IMR-90 (cell line): Measurements from ENCODE around the gene MED22. TPM values are rescaled to one million over a fixed set of nuclear protein-coding genes. Genes with fewer than 3 reads are reported as not detected.

Experiments
- ATAC-seq: fragments of 200-7000 bp; cut with Tn5 transposase; 2 replicates; pipeline ENCODE4 v1.9.1; 2020; ENCODE audit warnings: low read depth, mild to moderate bottlenecking, moderate library complexity
- BruUV-seq: library from RNA; stranded (reverse); fragments of 400-500 nt; replicated peaks from 2 replicates; lab custom pipeline; 2021; lab: Mats Ljungman, UMichigan
- CTCF ChIA-PET: fragments of 300-600 bp; formaldehyde crosslinking; extraction: SDS; loops from one replicate; lab custom pipeline; 2021; ENCODE audit warnings: antibody characterized with exemption; lab: Yijun Ruan, JAX
- POLR2A ChIA-PET: fragments of 300-600 bp; sonication (Branson Sonifier 250); formaldehyde crosslinking; loops from one replicate; lab custom pipeline; 2022; ENCODE audit warnings: antibody characterized with exemption; ENCODE audit not compliant: unreplicated experiment; lab: Charles Lee
- DNase-seq: peaks from one replicate; pipeline ENCODE4 v3.0.0; 2013
- H2AFZ ChIP-seq: replicated peaks from 2 replicates; pipeline ENCODE3; 2013; ENCODE audit warnings: low read length, mild to moderate bottlenecking; ENCODE audit not compliant: poor library complexity
- H2AK5ac ChIP-seq: 2 replicates; pipeline ENCODE4 v1.6.1; 2013; ENCODE audit warnings: low read depth, low read length, inconsistent platforms
- H2AK9ac ChIP-seq: replicated peaks from 2 replicates; pipeline ENCODE3; 2013; ENCODE audit warnings: mild to moderate bottlenecking, low read depth, low read length, moderate library complexity; ENCODE audit not compliant: poor library complexity
- H2BK120ac ChIP-seq: 2 replicates; pipeline ENCODE4 v1.6.1; 2013; ENCODE audit warnings: low read depth, low read length, inconsistent platforms
- H2BK15ac ChIP-seq: 3 replicates; pipeline ENCODE4 v1.6.1; 2013; ENCODE audit warnings: low read depth, low read length, inconsistent platforms
- H2BK20ac ChIP-seq: 2 replicates; pipeline ENCODE4 v1.6.1; 2013; ENCODE audit warnings: low read depth, mild to moderate bottlenecking, inconsistent platforms, low read length, moderate library complexity
- H2BK5ac ChIP-seq: 2 replicates; pipeline ENCODE4 v1.6.1; 2013; ENCODE audit warnings: mild to moderate bottlenecking, low read depth, low read length, inconsistent platforms; ENCODE audit not compliant: poor library complexity, severe bottlenecking
- H3K14ac ChIP-seq: replicated peaks from 2 replicates; pipeline ENCODE4 v1.6.1; 2013; ENCODE audit warnings: low read depth, low read length, inconsistent platforms
- H3K18ac ChIP-seq: 2 replicates; pipeline ENCODE4 v1.6.1; 2013; ENCODE audit warnings: low read depth, low read length, control low read depth
- H3K23ac ChIP-seq: 2 replicates; pipeline ENCODE4 v1.6.1; 2013; ENCODE audit warnings: low read depth, low read length, inconsistent platforms
- H3K27ac ChIP-seq: 2 replicates; pipeline ENCODE4 v1.5.1; 2013; ENCODE audit warnings: mild to moderate bottlenecking, control low read depth, low read length; ENCODE audit not compliant: insufficient read depth
- H3K27me3 ChIP-seq: 2 replicates; pipeline ENCODE4 v1.6.1; 2013; ENCODE audit warnings: low read length; ENCODE audit not compliant: control insufficient read depth, insufficient read depth
- H3K36me3 ChIP-seq: 2 replicates; pipeline ENCODE4 v1.6.1; 2013; ENCODE audit warnings: low read length, mixed read lengths; ENCODE audit not compliant: control insufficient read depth, insufficient read depth
- H3K4ac ChIP-seq: 2 replicates; pipeline ENCODE4 v1.6.1; 2013; ENCODE audit warnings: low read depth, low read length, inconsistent platforms
- H3K4me1 ChIP-seq: 2 replicates; pipeline ENCODE4 v1.6.1; 2013; ENCODE audit warnings: low read length, mixed read lengths; ENCODE audit not compliant: control insufficient read depth, insufficient read depth
- H3K4me2 ChIP-seq: 2 replicates; pipeline ENCODE4 v1.6.1; 2013; ENCODE audit warnings: low read depth, mild to moderate bottlenecking, control low read depth, low read length, moderate library complexity
- H3K4me3 ChIP-seq: 2 replicates; pipeline ENCODE4 v1.5.1; 2013; ENCODE audit warnings: low read depth, mild to moderate bottlenecking, control low read depth, low read length, moderate library complexity; ENCODE audit not compliant: insufficient read depth
- H3K56ac ChIP-seq: 2 replicates; pipeline ENCODE4 v1.6.1; 2013; ENCODE audit warnings: low read length, inconsistent platforms; ENCODE audit not compliant: insufficient read depth; ENCODE audit errors: extremely low read depth
- H3K79me1 ChIP-seq, 2 experiments: 2 replicates each; pipeline ENCODE4 v1.6.1; 2013; ENCODE audit warnings: low read length in 2 of 2, inconsistent platforms in 1 of 2, low read depth in 1 of 2
- H3K9ac ChIP-seq: 2 replicates; pipeline ENCODE4 v1.6.1; 2013; ENCODE audit warnings: low read depth, low read length, control low read depth
- H3K9me1 ChIP-seq: 2 replicates; pipeline ENCODE4 v1.6.1; 2013; ENCODE audit warnings: low read length, inconsistent platforms; ENCODE audit not compliant: insufficient read depth
- H3K9me3 ChIP-seq: 2 replicates; pipeline ENCODE4 v1.6.1; 2013; ENCODE audit warnings: low read length; ENCODE audit not compliant: control insufficient read depth, insufficient read depth
- H4K20me1 ChIP-seq: 2 replicates; pipeline ENCODE4 v1.6.1; 2013; ENCODE audit warnings: low read length, inconsistent platforms; ENCODE audit not compliant: insufficient read depth
- H4K5ac ChIP-seq: 2 replicates; pipeline ENCODE4 v1.6.1; 2013; ENCODE audit warnings: mild to moderate bottlenecking, low read depth, low read length, control low read depth
- H4K8ac ChIP-seq, 2 experiments: 2 replicates each; pipeline ENCODE4 v1.6.1; 2013; ENCODE audit warnings: low read depth in 2 of 2, low read length in 2 of 2, control low read depth in 1 of 2, inconsistent platforms in 1 of 2
- H4K91ac ChIP-seq: 2 replicates; pipeline ENCODE4 v1.6.1; 2013; ENCODE audit warnings: low read depth, low read length, inconsistent platforms; ENCODE audit not compliant: insufficient read depth
- BHLHE40 ChIP-seq: fragments of 150-350 bp; IDR thresholded peaks from 2 replicates; pipeline ENCODE4 v1.6.1; 2016; ENCODE audit warnings: mild to moderate bottlenecking, low read depth, low read length
- CHD1 ChIP-seq: IDR thresholded peaks from 2 replicates; pipeline ENCODE4 v1.6.1; 2012; ENCODE audit warnings: low read depth, low read length, improper control_type of control experiment
- CTCF ChIP-seq: conservative IDR thresholded peaks from 2 replicates; pipeline ENCODE4 v1.5.1; 2012; ENCODE audit warnings: mild to moderate bottlenecking, low read depth, low read length, improper control_type of control experiment
- FOS ChIP-seq: fragments of 150-350 bp; IDR thresholded peaks from 2 replicates; pipeline ENCODE4 v1.6.1; 2016; ENCODE audit warnings: low read depth, low read length
- MAZ ChIP-seq: IDR thresholded peaks from 2 replicates; pipeline ENCODE4 v1.6.1; 2012; ENCODE audit warnings: low read depth, mild to moderate bottlenecking, low read length, improper control_type of control experiment, moderate library complexity, borderline replicate concordance
- MXI1 ChIP-seq: IDR thresholded peaks from 2 replicates; pipeline ENCODE4 v1.6.1; 2012; ENCODE audit warnings: low read depth, mild to moderate bottlenecking, low read length, moderate library complexity, borderline replicate concordance
- POLR2A ChIP-seq: IDR thresholded peaks from 2 replicates; pipeline ENCODE4 v1.6.1; 2012; ENCODE audit warnings: mild to moderate bottlenecking, low read depth, low read length
- RCOR1 ChIP-seq: IDR thresholded peaks from 2 replicates; pipeline ENCODE4 v1.6.1; 2012; ENCODE audit warnings: mild to moderate bottlenecking, low read length, improper control_type of control experiment; ENCODE audit not compliant: insufficient replicate concordance
- USF2 ChIP-seq: fragments of 150-350 bp; IDR thresholded peaks from 2 replicates; pipeline ENCODE4 v1.6.1; 2017; ENCODE audit warnings: mild to moderate bottlenecking, antibody characterized with exemption, low read length, low read depth
- WGBS, 2 experiments: methylation state at CpG; one replicate each; pipeline versions ENCODE4 v1.1.5 to v1.1.7; 2013; ENCODE audit warnings: missing lambda C conversion rate in 2 of 2; ENCODE audit not compliant: insufficient read length in 1 of 2; ENCODE audit errors: extremely low coverage in 2 of 2; 5-methylcytosine and 5-hydroxymethylcytosine counted together
- dilution Hi-C: fragments of 300-500 bp; cut with HindIII; formaldehyde crosslinking; loops from one replicate; pipeline ENCODE4 v1.14.3; 2018; ENCODE audit warnings: low sequenced_read_pairs; ENCODE audit not compliant: unreplicated experiment
- in situ Hi-C: fragments of 300-500 bp; cut with MboI; formaldehyde crosslinking; loops from 3 replicates; pipeline ENCODE4 v1.14.3; 2019; ENCODE audit warnings: low sequenced_read_pairs, inconsistent platforms, mixed read lengths
- intact Hi-C: fragments of 100-400 bp; cut with micrococcal nuclease; formaldehyde crosslinking; loops from 2 replicates; pipeline ENCODE4 v1.10.0; 2022
- polyA plus RNA-seq, 3 experiments: library from polyadenylated mRNA; depleted of rRNA; stranded (reverse); fragments of >200 nt; gene quantifications; 2 replicates each; pipeline ENCODE4 v1.2.3, GENCODE V29; 2012; ENCODE audit warnings: low replicate concordance in 1 of 3
- total RNA-seq: library from RNA; depleted of rRNA; stranded (reverse); fragments of >200 nt; gene quantifications from 2 replicates; pipeline ENCODE4 v1.2.3, GENCODE V29; 2012
- TF ChIP-seq, protein P1 (sequence below): fragments of 150-350 bp; IDR thresholded peaks from 2 replicates; pipeline ENCODE4 v1.6.1; 2016; ENCODE audit warnings: low read depth, mild to moderate bottlenecking, low read length, moderate library complexity, borderline replicate concordance

MED22 gene
- total and polyA plus RNA-seq, 2 of the 4 experiments (the other 2 are of a cell fraction): 7.9 to 28.3 TPM

GRCh38 chr9:133375724-133376654 is 28.1 kb upstream of the MED22 start, which contains the start of the genes STKLD1 and SURF4:
Gene STKLD1, plus strand, starts transcription at chr9:133376366. Its CDS starts 108 bp downstream, at chr9:133376474.
Gene SURF4, minus strand, starts transcription at chr9:133376060. Its CDS starts 91 bp downstream, at chr9:133375969.
- peak within 1 kb of the TSS; percentile 62 for H4K5ac ChIP-seq
- peaks cover 19% of the 10 kb centered on the region for H3K36me3 ChIP-seq
- POLR2A ChIA-PET: no interaction called here
- ATAC-seq: peak; percentile 95
- peak within 1 kb of the TSS; percentile 89 for H3K27ac ChIP-seq
- H3K9me1 ChIP-seq: peaks cover 13% of the 10 kb centered on the region
- CTCF ChIA-PET: no interaction called here
- H4K8ac ChIP-seq: peak within 1 kb of the TSS; percentile 37 to 82; a peak in 3 of 4 replicates
- peak within 1 kb of the TSS; percentile 91 for H3K56ac ChIP-seq
- peak within 1 kb of the TSS; percentile 89 for H3K14ac ChIP-seq
- peak within 1 kb of the TSS; percentile 84 for H3K4me3 ChIP-seq
- H4K91ac ChIP-seq: peak within 1 kb of the TSS; percentile 65
- no peaks in the 10 kb centered on the region for H3K9me3 ChIP-seq
- 0% methylated on average over 87 of the region's 120 CpGs; no CpG with 5 or more reads in 1 of the 2 experiments for WGBS, 2 experiments
- peak within 1 kb of the TSS; percentile 76 for H2AK5ac ChIP-seq
- no peak within 1 kb of the TSS for H2BK20ac ChIP-seq
- no peaks in the 10 kb centered on the region for H3K27me3 ChIP-seq
- H3K23ac ChIP-seq: peak within 1 kb of the TSS; percentile 87
- dilution Hi-C loops (no loop called here), intact Hi-C loops (no loop called here), in situ Hi-C loops (no loop called here)
- H3K79me1 ChIP-seq: peaks cover 0 to 26% of the 10 kb centered on the region in 2 experiments; a peak in 2 of 4 replicates
- H3K18ac ChIP-seq: peak within 1 kb of the TSS; percentile 12
- peak within 1 kb of the TSS; percentile 86 for H2BK5ac ChIP-seq
- TF ChIP-seq FOS (no peak), CTCF (no peak), POLR2A (peak; percentile 98), MXI1 (peak; percentile 24; the same call in 1 of the 2 replicates), MAZ (peak; percentile 58; the same call in 1 of the 2 replicates), BHLHE40 (0 out of 2 replicates have a peak, but pooled peaks have one; percentile 15), RCOR1 (no peak), CHD1 (peak; percentile 79), USF2 (no peak)
- TF ChIP-seq, protein P1, sequence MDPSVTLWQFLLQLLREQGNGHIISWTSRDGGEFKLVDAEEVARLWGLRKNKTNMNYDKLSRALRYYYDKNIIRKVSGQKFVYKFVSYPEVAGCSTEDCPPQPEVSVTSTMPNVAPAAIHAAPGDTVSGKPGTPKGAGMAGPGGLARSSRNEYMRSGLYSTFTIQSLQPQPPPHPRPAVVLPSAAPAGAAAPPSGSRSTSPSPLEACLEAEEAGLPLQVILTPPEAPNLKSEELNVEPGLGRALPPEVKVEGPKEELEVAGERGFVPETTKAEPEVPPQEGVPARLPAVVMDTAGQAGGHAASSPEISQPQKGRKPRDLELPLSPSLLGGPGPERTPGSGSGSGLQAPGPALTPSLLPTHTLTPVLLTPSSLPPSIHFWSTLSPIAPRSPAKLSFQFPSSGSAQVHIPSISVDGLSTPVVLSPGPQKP: 0 out of 2 replicates have a peak, but pooled peaks have one; percentile 14
- peaks cover 43% of the 10 kb centered on the region for H4K20me1 ChIP-seq
- peak within 1 kb of the TSS; percentile 94 for H2AK9ac ChIP-seq
- H3K4me2 ChIP-seq: peak within 1 kb of the TSS; percentile 97
- peaks cover 11% of the 10 kb centered on the region for H3K4me1 ChIP-seq
- peak within 1 kb of the TSS; percentile 97 for H3K9ac ChIP-seq
- H3K4ac ChIP-seq: peak within 1 kb of the TSS; percentile 91
- peak within 1 kb of the TSS; percentile 58; the same call in 1 of the 2 replicates for H2BK120ac ChIP-seq
- DNase-seq: peak; percentile 94
- H2AFZ ChIP-seq: peak within 1 kb of the TSS; percentile 96
- BruUV-seq: no TSS peak
- 0 out of 3 replicates have a peak within 1 kb of the TSS, but pooled peaks have one; percentile 3 for H2BK15ac ChIP-seq
